ENCODE data around the gene TREH.
A peak's percentile ranks its signal among the peaks of the same experiment; 100 is the strongest.
"Not testable (repeated sequence)": the region's sequence is repeated elsewhere in the genome, so short reads cannot be mapped to it uniquely, and the experiment has no call there.

The TREH gene

GRCh38 chr11:118628432-118628831, 51.0 kb downstream of the TREH start:
- DNase-seq, result no peak

- DNase-seq, result no peak
These were observed 51.4 kb downstream of the TREH start for GRCh38 chr11:118628031-118628430.

- no peak for DNase-seq
These were observed 51.9 kb downstream of the TREH start for GRCh38 chr11:118627566-118627965.

- no peak for DNase-seq
These were observed 53.5 kb downstream of the TREH start for GRCh38 chr11:118625976-118626375.

DNA sequence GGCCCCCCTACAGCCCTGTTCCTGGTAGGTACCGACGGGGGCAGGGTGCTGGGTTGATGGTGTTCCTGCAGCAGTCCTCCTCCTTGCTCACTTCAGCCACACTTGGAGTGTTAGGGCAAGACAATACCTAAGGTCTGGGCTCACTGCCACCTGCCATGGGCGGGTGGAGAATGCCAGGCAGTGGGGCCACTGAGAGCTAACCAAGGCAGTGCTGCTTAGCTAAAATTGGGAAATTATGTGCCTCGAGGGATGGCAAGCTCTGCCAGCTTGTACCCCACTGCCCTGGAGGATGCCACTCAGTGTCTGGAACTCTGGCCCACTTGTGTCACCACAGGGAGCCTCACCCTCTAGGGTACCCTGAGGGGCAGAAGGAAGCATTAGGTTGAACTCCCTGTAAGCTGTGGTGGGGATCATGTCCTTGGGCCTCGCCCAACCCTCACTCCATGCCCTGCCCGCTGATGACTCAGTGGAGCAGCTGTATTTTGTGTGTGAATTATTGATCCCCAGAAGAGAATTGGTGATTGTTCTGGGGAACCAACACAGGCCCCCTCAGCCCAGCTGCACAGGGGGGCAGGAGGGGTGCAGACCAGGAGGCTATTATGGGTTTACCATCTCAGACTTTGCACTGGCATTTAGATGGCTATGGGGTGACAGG, 54.3 kb downstream of the TREH start:
- no peak for DNase-seq

DNA sequence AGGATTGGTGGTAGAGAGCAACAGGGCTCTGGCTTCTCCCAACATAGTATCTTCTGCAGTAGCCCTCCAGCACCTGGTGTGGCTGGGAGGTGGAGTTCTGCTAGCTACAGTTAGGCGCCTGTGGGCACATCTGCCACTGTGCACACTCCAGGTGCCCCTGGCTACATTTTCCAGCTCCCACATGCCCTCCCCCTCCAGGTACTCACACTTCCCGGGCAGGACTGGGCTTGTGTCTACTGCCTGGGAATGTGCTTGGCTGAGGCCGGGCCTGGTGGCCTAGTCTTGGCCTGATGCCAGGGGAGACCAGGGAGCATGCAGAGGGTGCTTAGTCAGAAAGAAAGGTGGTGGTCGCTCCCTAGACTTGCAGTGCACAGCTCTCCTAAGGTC, 56.2 kb downstream of the TREH start:
- DNase-seq, result no peak

- DNase-seq, result no peak
These were observed 56.8 kb downstream of the TREH start for GRCh38 chr11:118622376-118623268.

DNA sequence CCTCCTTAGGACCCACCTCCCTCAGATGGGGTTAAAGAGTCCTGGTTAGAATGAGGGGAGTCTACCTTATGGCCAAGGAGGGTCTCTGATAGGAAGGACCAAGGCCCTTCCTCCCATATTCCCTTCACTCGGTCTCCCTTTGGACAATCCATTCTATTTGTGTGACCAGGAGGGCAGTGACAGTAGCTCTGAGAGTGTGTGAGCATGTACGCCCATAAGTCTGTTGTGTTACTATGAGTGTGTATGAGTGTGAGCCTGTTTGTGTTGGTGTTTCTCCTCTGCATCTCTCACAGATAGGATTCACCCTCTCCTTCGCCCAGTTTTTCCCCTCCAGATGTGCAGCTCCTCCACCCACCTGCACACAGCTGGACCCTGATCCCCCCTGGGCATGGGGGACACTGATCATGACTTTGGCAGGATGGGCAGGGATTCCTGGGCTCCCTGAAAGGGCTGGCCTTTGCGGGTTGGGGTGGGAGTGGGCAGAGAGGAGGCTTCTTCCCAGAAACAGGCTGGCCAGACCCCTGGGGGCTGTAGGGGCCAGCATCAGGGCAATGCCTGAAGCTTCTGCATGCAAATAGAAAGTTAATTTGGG, 57.6 kb downstream of the TREH start:
- no peak for DNase-seq

GRCh38 chr11:118621071-118621783, 58.2 kb downstream of the TREH start:
- no peak for DNase-seq

GRCh38 chr11:118620529-118621070, 58.9 kb downstream of the TREH start:
- DNase-seq, result no peak

DNA sequence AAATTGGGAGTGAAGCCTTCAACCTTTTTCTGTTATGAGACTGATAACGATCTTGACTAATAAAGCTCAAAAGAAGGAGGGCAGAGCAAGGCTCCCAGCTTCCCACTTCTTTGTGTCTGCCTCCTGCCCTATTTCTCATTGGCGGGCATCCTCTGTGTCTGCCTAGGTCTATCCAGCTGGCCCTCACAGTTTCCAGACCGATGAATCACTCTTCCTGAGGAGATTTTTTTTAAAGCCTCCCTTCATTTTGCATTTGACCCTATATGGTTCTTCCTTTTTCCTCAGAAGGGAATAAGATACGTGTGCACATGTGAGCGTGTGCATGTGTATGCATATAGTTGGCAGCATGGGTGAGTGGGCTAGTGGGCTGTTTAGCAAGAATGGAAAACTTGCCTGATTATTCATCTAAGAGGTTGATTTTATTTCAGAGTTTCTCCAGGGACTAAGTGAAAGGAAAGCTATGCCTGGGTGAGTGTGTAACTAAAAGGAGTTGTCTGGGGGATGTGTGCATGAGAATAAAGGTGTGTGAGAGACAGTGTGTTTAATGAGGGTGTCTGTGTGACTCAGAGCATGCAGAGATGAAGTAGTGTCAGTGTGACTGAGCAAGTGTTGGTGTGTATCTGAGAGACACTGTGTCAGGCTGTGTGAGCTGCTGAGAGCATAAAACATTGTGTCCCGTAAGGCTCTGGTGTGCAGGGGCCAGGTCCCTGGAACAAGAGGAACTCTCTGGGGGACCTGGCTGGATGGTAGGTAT, 59.8 kb downstream of the TREH start:
- DNase-seq, result no peak

GRCh38 chr11:118618991-118619375, 60.5 kb downstream of the TREH start:
- no peak for DNase-seq

DNA sequence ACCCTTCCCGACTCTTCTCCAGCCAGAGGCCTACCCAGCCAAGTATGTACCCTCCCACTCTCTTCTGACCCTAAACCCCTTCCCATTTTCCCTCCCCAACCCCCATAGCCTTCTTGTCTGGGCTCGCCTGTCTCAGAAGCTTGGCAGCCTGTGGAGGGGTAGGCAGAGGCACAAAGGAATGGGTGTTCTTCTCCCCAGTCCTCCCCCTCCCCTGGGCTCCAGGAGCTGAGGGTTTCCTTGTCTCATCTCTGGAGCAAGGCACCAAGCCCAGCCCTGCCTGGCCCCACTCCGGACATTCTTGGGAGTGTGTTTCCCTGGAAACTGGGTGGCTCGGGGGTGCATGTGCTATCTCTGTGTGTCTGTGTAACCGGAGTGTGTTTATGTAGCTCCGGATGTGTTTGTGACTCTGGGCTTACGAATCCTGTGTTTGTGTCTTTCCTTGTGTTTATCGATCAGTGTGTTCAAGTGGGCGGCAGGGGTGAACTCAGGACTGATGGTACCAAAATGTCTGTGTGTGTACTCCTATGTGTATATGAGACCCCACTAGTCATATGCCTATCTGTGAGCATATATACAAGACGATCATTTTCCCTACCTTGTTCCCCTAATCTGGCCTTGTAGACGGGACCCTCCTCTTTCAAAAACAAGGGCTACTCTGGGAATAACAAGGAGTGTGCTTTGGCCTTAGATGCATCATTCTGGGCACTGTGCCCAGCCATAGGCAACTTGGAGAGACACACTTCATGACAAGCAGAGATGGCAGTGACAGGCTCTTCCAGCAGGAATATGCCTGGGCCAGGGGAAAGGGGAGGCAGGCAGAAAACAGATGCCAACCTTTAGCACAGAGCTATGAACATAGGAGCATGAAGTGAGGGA, 61.1 kb downstream of the TREH start:
- no peak for DNase-seq

DNA sequence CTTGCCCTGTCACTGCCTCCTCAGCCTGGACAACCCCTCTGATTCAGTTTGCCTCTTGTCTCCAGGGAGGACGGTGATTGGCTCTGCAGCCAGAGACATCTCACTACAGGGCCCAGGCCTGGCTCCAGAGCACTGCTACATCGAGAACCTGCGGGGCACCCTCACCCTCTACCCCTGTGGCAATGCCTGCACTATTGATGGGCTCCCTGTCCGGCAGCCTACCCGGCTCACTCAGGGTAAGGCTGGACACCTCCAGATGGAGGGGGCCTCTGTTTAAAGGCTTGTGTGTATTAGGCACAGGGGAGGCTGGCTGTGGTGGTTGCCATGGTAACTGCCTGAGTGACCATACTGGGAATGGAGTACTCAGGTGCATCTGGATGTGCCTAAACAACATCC, 63.5 kb downstream of the TREH start:
- DNase-seq, result no peak

DNA sequence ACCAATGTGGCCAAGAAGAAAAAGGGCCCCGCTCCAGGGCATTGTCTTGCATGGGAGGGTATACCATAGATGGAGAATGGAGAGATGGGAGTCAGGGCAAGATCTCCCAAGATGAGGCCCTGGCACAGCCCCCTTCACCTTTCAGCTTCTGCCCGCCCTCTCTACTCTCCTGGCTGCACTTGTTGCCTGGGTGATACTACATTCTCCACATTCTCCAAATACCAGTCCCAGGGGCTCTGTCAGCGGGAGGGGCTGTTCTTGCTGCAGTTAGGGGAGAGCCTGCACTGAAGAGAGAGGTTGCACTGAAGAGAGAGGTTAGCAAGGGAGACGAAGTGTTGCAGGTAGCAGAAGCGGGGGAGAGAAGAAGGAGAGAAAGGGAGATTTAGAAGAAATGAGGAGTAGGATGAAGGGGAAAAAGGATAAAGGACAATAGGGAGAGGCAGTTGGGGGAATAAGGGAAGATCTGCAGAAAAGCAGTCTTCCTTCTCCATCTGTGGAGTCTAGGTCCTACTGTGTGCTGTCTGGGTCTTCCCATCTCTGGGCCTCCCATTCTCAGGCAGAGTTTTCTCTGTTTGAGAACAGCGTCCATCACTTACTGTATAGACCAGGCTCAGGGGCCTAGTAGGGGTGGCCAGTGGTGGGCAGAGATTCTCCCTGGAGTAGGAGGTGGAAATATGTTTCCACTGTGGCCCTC, 64.0 kb downstream of the TREH start:
- DNase-seq, result no peak

- no peak for DNase-seq
These were observed 64.9 kb downstream of the TREH start for GRCh38 chr11:118614511-118614910.

DNA sequence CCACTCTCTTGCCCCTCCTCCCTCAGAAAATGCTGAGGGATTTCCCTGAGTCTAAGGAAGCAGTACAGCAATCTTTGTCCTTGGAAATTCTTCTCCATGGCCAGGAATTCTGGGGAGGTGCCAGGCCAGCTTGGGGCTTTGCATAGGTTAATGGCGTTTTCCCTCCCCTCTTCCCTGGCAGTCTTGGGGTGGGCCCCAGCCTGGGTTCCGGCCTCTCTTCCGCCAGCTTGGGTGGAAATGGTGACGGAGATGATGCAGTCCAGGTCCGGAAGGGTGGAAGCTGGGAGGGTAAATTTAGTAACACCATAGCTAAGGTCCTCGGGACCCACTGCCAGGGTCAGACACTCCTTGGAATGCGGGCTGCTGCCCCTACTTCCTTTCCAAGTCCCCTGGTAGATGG, 67.1 kb downstream of the TREH start:
- no peak for DNase-seq

DNA sequence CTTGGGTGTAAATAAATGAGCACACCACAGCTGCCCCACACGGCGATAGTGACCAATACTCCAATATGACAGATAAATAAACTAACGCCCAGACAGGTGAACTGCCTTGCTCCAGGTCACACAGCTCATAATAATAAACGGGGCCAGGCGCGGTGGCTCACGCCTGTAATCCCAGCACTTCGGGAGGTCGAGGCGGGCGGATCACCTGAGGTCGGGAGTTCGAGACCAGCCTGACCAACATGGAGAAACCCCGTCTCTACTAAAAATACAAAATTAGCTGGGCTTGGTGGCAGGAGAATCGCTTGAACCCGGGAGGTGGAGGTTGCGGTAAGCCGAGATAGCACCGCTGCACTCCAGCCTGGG, 68.0 kb downstream of the TREH start:
- not testable (repeated sequence) for DNase-seq

DNA sequence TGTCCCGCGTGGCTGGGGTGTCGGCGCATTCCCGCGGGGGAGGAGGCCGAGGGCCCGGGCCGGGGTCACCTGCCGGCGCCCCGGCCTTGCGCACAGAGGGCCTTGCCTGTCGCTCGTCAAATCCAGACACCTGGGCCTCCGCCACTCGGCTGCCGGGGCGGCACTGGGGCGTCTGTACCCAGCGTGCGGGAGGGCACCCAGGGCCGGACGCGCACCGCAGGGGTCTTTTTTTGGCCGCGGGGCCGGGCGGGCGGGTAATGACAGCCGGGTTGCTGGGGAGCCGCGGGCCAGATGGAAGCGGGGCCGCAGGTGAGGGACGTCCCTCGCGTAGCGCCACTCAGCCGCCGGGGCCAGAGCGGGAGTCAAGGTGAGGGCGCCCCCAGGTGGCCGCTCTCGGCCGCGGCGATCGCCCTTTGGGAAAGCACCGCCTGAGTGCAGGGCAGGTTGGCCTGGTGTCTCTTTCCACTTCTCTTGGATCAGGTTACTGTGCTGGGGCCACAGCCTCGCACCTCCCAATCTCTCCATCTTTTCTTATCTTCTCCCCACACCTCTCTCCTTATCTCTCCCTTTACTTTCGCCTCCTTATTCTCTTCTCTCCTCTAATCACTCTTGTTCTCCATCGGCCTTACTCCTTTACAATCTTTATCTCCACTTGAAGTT, 68.5 kb downstream of the TREH start:
- peak; percentile 83 to 84 for DNase-seq

DNA sequence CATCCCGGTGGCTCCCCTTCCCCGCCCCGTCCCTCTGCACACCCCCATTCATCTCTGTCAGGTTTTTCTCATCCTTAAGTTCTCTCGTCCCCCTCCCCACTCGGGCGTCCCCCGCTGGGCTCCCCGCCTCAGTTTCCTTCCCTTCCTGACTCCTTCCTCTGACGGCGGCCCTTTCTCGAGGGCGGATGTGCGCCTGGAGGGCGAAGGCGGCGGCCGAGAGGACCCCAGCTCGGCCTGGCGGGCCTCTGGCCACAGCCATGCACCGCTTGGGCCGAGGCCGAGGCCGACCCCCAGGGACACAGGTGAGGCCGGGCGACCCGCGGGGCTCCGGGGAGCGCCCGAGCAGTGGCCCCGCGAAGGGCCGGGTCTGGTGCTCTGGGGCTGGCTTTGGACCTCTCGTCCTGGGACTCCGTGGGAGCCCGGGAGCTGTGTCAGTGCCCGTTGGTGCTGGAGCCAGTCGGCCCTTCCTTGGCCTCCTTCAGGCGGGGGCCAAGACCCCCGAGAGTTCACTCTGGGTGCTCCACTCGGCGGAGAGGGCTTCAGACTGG, 69.2 kb downstream of the TREH start:
- DNase-seq, result no peak
